ENCODE measurements around the gene TEX26.

Gene TEX26

DNA sequence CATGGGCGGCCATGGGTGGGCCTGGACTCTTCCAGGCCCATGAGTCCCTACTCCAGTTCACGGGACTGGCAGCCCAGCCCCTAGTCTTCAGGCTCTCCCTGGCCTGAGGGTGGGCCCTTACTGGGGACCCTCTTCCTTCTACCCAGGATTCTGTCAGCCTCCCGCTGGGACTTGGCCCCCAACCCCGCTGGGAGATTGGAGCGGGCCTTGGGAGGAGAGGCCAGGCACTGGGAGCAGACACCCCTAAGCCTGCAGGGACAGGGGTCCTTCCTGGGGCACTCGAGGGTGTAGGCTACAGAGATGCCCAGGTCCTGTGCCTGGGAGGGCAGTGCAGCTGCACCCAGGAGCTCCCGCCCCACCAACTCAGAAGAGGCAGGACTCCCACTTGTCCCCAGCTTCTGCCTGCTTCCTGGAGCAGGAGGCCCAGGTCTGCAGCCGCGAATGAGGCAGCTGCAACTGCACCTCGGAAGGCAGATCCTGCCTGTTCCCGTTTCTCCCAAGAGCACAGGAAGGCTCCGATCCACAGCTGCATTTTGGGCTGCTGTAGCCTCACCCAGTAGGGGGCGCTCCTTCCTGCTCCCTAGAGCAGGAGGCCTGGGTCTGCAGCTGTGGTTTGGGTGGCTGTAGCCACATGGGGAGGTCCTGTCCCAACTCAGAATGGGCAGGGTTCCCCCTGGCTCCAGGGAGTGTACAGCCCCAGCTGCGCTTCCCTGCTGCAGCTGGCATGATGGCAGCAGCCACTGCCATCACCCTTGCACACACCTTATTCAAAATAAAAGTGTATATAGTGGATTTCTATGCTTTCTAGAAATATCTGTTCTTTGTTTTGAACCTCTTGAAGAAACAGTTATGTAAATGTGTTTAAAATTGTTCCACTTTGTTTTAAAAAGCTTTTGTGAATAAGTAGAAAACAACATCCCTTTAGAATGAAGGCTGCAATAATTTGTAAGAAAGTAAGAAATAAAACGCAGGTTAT, 46.8 kb downstream of the TEX26 start:
- Histone ChIP-seq H3K27me3 (ENCODE audit: insufficient read depth, poor library complexity, severe bottlenecking) (no peaks in the 10 kb centered on the region), H3K4me1 (ENCODE audit: insufficient read depth, poor library complexity, severe bottlenecking) (peaks cover 6% of the 10 kb centered on the region), H3K4me3 (ENCODE audit: severe bottlenecking) (no peak overlapping the region), H3K27ac (ENCODE audit: poor library complexity, severe bottlenecking) (no peak overlapping the region), H3K9me3 (ENCODE audit: severe bottlenecking) (no peaks in the 10 kb centered on the region), H3K36me3 (ENCODE audit: low read depth) (no peaks in the 10 kb centered on the region)
- DNase-seq (ENCODE audit: low spot score) (no peak), ATAC-seq (ENCODE audit: low read depth) (no peak)
- peak; percentile 47 for TF ChIP-seq CTCF (IDR thresholded peaks at IDR 0.05; ENCODE audit: poor library complexity, severe bottlenecking)

GRCh38 chr13:30982506-30982905, 50.0 kb downstream of the TEX26 start:
- no peaks in the 10 kb centered on the region for H3K36me3 ChIP-seq (ENCODE audit: low read depth)
- no peak for ATAC-seq (ENCODE audit: low read depth)
- no peak for DNase-seq (ENCODE audit: low spot score)
- no peak for TF ChIP-seq CTCF (IDR thresholded peaks at IDR 0.05; ENCODE audit: poor library complexity, severe bottlenecking)
- peaks cover 19% of the 10 kb centered on the region for H3K4me1 ChIP-seq (ENCODE audit: insufficient read depth, poor library complexity, severe bottlenecking)
- no peaks in the 10 kb centered on the region for H3K27me3 ChIP-seq (ENCODE audit: insufficient read depth, poor library complexity, severe bottlenecking)
- no peaks in the 10 kb centered on the region for H3K9me3 ChIP-seq (ENCODE audit: severe bottlenecking)
- no peak overlapping the region for H3K4me3 ChIP-seq (ENCODE audit: severe bottlenecking)
- no peak overlapping the region for H3K27ac ChIP-seq (ENCODE audit: poor library complexity, severe bottlenecking)

GRCh38 chr13:30982906-30983305, 50.5 kb downstream of the TEX26 start:
- H3K4me3 ChIP-seq (ENCODE audit: severe bottlenecking) = no peak overlapping the region
- no peak for TF ChIP-seq CTCF (IDR thresholded peaks at IDR 0.05; ENCODE audit: poor library complexity, severe bottlenecking)

GRCh38 chr13:30983431-30983830, 51.0 kb downstream of the TEX26 start:
- Histone ChIP-seq H3K27me3 (ENCODE audit: insufficient read depth, poor library complexity, severe bottlenecking) (no peaks in the 10 kb centered on the region), H3K4me1 (ENCODE audit: insufficient read depth, poor library complexity, severe bottlenecking) (peaks cover 15% of the 10 kb centered on the region), H3K36me3 (ENCODE audit: low read depth) (no peaks in the 10 kb centered on the region), H3K4me3 (ENCODE audit: severe bottlenecking) (no peak overlapping the region), H3K9me3 (ENCODE audit: severe bottlenecking) (no peaks in the 10 kb centered on the region), H3K27ac (ENCODE audit: poor library complexity, severe bottlenecking) (no peak overlapping the region)
- ATAC-seq (ENCODE audit: low read depth) (no peak), DNase-seq (ENCODE audit: low spot score) (no peak)
- no peak for TF ChIP-seq CTCF (IDR thresholded peaks at IDR 0.05; ENCODE audit: poor library complexity, severe bottlenecking)

More at GRCh38 chr13:30982906-30983305, 50.5 kb downstream of the TEX26 start:
- Histone ChIP-seq H3K36me3 (ENCODE audit: low read depth) (no peaks in the 10 kb centered on the region), H3K27ac (ENCODE audit: poor library complexity, severe bottlenecking) (no peak overlapping the region), H3K9me3 (ENCODE audit: severe bottlenecking) (no peaks in the 10 kb centered on the region), H3K4me1 (ENCODE audit: insufficient read depth, poor library complexity, severe bottlenecking) (peaks cover 16% of the 10 kb centered on the region), H3K27me3 (ENCODE audit: insufficient read depth, poor library complexity, severe bottlenecking) (no peaks in the 10 kb centered on the region)
- ATAC-seq (ENCODE audit: low read depth) = no peak
- DNase-seq (ENCODE audit: low spot score) = no peak

- H3K4me3 ChIP-seq (ENCODE audit: severe bottlenecking) = no peak overlapping the region
- H3K27ac ChIP-seq (ENCODE audit: poor library complexity, severe bottlenecking) = no peak overlapping the region
- H3K36me3 ChIP-seq (ENCODE audit: low read depth) = no peaks in the 10 kb centered on the region
- H3K9me3 ChIP-seq (ENCODE audit: severe bottlenecking) = no peaks in the 10 kb centered on the region
- H3K4me1 ChIP-seq (ENCODE audit: insufficient read depth, poor library complexity, severe bottlenecking) = peaks cover 15% of the 10 kb centered on the region
- H3K27me3 ChIP-seq (ENCODE audit: insufficient read depth, poor library complexity, severe bottlenecking) = no peaks in the 10 kb centered on the region
- no peak for TF ChIP-seq CTCF (IDR thresholded peaks at IDR 0.05; ENCODE audit: poor library complexity, severe bottlenecking)
- DNase-seq (ENCODE audit: low spot score) (no peak), ATAC-seq (ENCODE audit: low read depth) (no peak)
Observed at GRCh38 chr13:30984620-30985019, 52.2 kb downstream of the TEX26 start.

Data from RWPE2 (cell line).